ENCODE results near the gene ABCG8. TPM values are rescaled to one million over a fixed set of nuclear protein-coding genes. Genes with fewer than 3 reads are reported as not detected.

Gene ABCG8
- total and polyA plus RNA-seq, 2 donors (not counting 3 experiments of a cell fraction or from before 2014, with no cell fraction given) = not detected

GRCh38 chr2:43885132-43885632 lies 46.4 kb downstream of the ABCG8 start:
- dilution Hi-C loops (cut with MboI; ENCODE audit: extremely low pct_ligation_motif_present, low sequenced_read_pairs) (no loop called here), intact Hi-C loops (cut with micrococcal nuclease) (no loop called here)
- ChIA-PET POLR2A (no interaction called here), CTCF (no interaction called here)
- Histone ChIP-seq H3K9ac (replicated peaks; ENCODE audit: extremely low read depth, insufficient read depth, low read length) (no peak overlapping the region), H3K9me3 (replicated peaks; ENCODE audit: control insufficient read depth, insufficient read depth, low read length) (no peaks in the 10 kb centered on the region), H3K4me3 (replicated peaks in 1 of 3; ENCODE audit: insufficient read depth in 1 of 3, low read depth in 1 of 3, low read length in 3 of 3) (no peak overlapping the region), H3K9me1 (replicated peaks; ENCODE audit: control insufficient read depth, extremely low read depth, insufficient read depth, low read length) (no peaks in the 10 kb centered on the region), H3K27ac (ENCODE audit: insufficient read depth, low read depth, low read length) (no peak overlapping the region), H3K4me1 (ENCODE audit: control insufficient read depth, extremely low read depth, insufficient read depth, low read length) (no peaks in the 10 kb centered on the region), H2AFZ (ENCODE audit: low read depth, low read length) (no peak overlapping the region), H3K79me2 (ENCODE audit: control insufficient read depth, insufficient read depth, low read length) (no peaks in the 10 kb centered on the region), H4K20me1 (replicated peaks; ENCODE audit: control insufficient read depth, extremely low read depth, insufficient read depth, low read length) (no peaks in the 10 kb centered on the region), H3K4me2 (ENCODE audit: insufficient read depth, low read length) (no peak overlapping the region), H3K36me3 (ENCODE audit: control insufficient read depth in 2 of 2, extremely low read depth in 1 of 2, insufficient read depth in 2 of 2, low read length in 2 of 2) (peaks cover 7 to 16% of the 10 kb centered on the region in 2 experiments), H3K27me3 (ENCODE audit: control insufficient read depth in 2 of 2, insufficient read depth in 2 of 2, low read length in 2 of 2) (no peaks in the 10 kb centered on the region)
- DNase-seq (ENCODE audit: low read depth, low spot score) = no peak
- FAIRE-seq = no peak
- TF ChIP-seq POLR2A (IDR thresholded peaks at IDR 0.05; ENCODE audit: low read depth, low read length) = no peak
- TF ChIP-seq, protein P1, sequence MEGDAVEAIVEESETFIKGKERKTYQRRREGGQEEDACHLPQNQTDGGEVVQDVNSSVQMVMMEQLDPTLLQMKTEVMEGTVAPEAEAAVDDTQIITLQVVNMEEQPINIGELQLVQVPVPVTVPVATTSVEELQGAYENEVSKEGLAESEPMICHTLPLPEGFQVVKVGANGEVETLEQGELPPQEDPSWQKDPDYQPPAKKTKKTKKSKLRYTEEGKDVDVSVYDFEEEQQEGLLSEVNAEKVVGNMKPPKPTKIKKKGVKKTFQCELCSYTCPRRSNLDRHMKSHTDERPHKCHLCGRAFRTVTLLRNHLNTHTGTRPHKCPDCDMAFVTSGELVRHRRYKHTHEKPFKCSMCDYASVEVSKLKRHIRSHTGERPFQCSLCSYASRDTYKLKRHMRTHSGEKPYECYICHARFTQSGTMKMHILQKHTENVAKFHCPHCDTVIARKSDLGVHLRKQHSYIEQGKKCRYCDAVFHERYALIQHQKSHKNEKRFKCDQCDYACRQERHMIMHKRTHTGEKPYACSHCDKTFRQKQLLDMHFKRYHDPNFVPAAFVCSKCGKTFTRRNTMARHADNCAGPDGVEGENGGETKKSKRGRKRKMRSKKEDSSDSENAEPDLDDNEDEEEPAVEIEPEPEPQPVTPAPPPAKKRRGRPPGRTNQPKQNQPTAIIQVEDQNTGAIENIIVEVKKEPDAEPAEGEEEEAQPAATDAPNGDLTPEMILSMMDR (IDR thresholded peaks at IDR 0.05; ENCODE audit: extremely low read depth in 1 of 2, insufficient read depth in 1 of 2, low read depth in 1 of 2, low read length in 2 of 2) = no peak
- TF ChIP-seq, protein P2, sequence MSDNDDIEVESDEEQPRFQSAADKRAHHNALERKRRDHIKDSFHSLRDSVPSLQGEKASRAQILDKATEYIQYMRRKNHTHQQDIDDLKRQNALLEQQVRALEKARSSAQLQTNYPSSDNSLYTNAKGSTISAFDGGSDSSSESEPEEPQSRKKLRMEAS (IDR thresholded peaks at IDR 0.05; ENCODE audit: insufficient read depth, insufficient read length) = no peak
- no peak for TF ChIP-seq FOS (IDR thresholded peaks at IDR 0.05; ENCODE audit: borderline replicate concordance, insufficient read depth, low read length)
- TF ChIP-seq JUN (IDR thresholded peaks at IDR 0.05; ENCODE audit: borderline replicate concordance, insufficient read depth, insufficient read length, low read depth) = no peak
- no peak for TF ChIP-seq POLR2AphosphoS5 (IDR thresholded peaks at IDR 0.05; ENCODE audit: insufficient read depth, low read depth, low read length)
- no peak for TF ChIP-seq EZH2 (IDR thresholded peaks at IDR 0.05; ENCODE audit: borderline replicate concordance, low read depth, low read length, severe bottlenecking)
- TF ChIP-seq GATA2 (IDR thresholded peaks at IDR 0.05; ENCODE audit: insufficient read depth, insufficient read length, low read depth, low read length) = no peak
- no peak for TF ChIP-seq MYC (IDR thresholded peaks at IDR 0.05; ENCODE audit: low read depth, low read length)
- BruUV-seq (replicated peaks) = no TSS peak
